GM10847 (cell line): ENCODE data around the gene MMS22L.

Source experiments
- POLR2A ChIP-seq: IDR thresholded peaks from 2 replicates; pipeline ENCODE4 v1.6.1; 2011; ENCODE audit not compliant: insufficient read length; ENCODE audit errors: extremely low read depth

Gene MMS22L

DNA sequence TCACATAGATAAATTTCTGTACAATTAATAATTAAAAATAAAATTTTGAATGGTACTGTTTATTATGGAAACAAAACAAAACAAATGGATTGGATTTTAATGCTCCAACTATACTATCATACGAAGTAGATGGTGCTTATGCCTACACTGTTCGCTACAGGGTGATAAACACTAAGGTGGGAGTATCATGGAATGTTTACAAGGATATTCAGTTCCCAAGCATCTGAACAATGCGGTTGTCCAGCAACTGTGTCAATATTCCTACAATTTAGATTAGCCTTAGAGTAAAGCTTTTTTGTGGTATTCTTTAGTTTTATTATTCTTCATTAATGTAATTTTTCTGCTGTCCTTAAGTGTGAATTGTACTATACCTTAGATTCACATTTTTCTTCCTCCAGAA, 105.1 kb downstream of the MMS22L start:
- no peak for TF ChIP-seq POLR2A

DNA sequence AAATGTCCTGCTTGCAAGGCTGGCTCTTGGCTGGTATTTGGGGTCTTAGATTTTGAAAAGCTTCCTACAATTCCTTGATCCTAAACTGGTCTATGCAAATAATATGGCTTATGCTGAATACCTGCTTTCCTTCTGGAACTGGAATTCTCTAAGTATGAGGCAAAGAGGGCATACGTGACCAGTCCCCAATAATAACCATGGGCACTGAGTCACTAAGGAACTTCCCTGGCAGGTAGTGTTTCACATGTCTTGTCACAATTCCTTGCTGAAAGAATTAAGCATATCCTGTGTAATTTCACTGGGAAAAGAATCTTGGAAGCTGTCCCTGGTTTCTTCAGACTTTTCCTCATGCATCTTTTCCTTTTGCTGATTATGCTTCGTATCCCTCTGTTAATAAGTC, 106.5 kb downstream of the MMS22L start:
- no peak for TF ChIP-seq POLR2A

DNA sequence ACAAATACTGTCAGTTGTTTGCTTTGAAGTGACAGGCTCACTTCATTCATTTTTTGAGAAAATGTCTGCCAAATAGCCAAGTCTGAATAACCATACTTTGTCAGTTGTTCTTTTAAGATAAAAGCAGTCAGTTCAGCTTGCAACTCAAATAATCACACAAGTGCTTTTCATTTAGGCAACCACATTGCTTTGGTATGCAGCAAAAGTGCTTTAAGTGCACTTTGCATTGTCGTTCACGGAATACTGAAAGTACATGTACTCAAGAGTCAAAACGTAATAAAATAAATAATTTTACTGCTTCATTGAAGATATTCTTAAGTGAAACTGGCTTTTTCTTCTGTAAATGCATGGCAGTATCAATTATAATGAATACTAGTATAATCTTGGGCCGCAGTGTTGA, 107.2 kb downstream of the MMS22L start:
- no peak for TF ChIP-seq POLR2A

DNA sequence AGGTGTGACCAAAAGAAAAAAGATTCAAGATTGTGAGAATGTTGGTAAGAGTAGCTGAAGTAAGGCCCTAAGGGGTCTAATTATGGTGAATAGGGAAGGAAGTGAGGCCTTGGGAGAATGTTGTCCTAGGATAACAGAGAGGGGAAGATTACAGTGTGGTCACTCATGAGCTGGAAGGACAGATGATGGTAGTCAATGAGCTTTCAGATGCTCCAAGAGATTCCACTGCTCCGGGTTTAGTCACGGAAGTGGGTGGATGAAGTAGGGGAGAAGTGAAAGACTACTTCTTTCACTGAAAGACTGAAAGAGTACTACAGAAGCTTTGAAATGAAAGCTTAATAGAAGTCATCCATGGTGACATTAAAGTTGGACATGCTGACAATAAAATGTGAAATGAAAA, 108.5 kb downstream of the MMS22L start:
- TF ChIP-seq POLR2A = no peak

DNA sequence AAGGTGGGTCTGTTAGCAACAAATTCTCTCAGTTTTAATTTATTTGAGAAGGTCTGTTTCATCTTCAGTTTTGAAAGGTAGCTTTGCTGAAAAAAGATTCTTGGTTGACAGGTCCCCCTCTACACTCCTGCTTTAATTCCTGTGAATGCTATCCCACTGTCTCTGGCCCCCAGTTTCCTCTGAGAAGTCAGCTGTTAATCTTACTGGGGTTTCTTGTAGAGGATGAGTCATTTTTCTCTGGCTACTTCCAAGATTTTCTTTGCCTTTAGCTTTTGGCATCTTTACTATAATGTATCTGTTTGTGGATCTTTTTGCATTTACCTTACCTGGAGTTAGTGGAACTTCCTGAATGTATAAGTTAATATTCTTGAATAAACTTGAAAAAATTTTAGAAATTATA, 122.7 kb downstream of the MMS22L start:
- no peak for TF ChIP-seq POLR2A

DNA sequence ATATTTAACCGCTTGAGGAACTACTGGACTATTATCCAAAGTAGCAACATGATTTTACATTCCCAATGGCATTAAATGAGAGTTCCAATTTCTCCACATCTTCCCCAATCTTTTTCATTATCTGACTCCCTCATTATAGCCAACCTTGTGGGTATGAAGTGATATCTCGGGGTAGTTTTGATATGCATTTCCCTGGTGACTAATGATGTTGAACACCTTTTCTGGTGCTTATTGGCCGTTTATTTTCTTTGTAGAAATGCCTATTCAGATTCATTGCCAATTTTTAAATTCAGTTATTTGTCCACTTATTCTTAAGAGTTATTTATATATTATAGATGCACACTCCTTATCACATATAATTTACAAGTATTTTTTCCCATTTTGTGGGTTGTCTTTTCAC, 129.0 kb downstream of the MMS22L start:
- TF ChIP-seq POLR2A = no peak

DNA sequence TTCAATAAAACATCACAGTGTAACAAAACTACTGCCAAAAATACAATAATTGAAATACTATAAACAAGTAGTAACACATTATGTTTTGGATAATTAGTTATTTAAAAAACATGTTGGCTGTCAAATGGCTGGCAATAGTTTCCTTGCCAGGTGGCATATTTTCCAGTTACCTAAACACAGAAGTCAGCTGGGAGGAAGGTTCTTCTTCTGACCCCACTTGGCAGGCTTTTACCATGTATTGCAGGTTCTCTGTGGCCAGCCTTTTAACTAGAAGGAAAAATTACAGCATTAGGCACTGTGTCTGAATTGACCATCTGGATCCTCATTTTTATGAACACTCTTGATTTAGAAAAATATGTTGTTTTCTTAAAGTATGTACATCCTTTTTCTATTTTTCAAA, 131.4 kb downstream of the MMS22L start:
- TF ChIP-seq POLR2A = no peak

DNA sequence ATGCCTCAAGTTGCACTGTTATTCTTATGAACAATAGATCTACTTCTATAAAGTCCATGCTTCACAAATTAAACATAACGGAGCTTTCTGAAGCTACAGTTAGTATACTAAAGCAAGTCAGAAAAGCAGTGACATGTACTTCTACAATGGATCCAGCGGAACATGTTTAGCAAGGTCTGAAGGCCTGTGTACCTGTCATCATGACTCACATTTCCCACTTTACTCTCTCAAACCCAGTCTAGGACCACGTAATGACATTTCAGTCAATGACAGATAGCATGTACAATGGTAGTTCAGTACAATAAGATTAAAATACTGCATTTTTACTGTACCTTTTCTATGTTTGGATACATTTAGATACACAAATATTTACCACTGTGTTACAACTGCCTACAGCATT, 132.1 kb downstream of the MMS22L start:
- no peak for TF ChIP-seq POLR2A

DNA sequence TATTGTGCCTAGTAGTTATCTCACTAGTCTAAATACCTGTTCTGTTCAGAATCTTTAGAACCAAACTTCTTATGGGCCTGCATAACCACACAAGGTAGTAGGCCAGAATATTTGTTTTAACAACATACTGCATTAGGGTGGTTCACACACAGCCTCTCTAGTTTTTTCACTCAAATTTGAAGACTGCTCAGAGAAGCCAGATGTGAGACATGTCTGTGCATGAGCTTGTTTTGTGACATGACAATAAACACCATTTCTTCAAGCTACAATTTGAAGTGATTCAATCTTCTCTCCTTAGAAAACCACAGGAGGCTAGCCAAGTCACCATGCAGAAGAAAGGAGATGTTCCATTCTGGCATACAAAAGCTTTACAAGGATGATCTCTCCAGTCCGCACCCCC, 135.6 kb downstream of the MMS22L start:
- TF ChIP-seq POLR2A = no peak

DNA sequence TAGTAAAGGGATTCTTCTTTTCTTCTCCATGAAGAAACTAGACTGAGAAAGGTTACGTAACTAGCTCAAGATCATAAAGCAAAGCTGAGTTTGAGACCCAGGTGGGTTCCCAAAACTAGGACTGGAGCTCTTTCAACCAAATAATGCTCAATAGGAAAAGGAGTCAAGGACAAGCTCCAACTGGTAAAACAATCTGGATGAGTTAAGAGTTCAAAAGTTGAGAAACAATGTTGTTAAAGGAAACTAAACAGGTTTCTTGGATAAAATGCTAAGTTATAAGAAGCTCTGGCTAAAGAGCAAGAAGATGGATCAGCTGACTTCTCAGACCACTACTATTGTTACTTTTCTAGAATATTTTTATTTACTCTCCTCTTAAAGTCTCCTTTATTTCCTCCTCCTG, 137.3 kb downstream of the MMS22L start:
- TF ChIP-seq POLR2A = no peak

DNA sequence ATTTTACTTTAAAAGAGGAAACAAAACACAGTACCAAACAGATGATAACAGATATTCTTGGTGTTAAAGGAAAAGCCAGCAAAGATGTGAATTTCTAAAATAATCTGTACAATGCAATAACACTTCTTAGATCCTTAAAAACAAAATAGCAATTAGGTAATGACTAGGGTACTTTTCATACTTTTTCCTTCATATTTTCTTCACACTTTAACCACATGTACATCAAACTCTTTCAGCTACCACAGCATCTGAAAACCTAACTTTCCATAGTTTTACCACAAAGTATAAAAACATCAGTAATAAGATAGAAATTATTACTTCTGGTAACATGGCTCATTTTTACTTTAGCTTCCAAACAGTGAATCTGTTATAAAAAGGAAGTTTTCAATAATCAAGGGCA, 141.3 kb downstream of the MMS22L start:
- TF ChIP-seq POLR2A = no peak

DNA sequence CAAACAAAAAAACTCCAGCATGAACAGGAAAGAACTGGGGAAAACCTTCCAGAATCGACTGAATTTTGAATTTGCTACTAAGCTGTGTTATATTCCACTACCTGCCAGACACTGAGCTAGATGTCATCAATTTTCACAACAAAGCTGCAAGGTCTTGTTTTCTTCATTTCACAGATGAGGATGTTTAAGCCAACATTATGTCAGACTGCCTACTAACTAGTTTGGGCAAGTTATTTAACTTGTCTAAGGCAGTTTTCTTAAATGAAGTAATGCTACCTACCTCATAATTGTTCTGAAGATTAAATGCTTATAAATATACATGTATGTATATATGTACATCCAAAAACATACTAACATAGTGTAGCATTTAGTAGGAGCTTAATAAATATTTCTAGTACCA, 144.4 kb downstream of the MMS22L start:
- no peak for TF ChIP-seq POLR2A

DNA sequence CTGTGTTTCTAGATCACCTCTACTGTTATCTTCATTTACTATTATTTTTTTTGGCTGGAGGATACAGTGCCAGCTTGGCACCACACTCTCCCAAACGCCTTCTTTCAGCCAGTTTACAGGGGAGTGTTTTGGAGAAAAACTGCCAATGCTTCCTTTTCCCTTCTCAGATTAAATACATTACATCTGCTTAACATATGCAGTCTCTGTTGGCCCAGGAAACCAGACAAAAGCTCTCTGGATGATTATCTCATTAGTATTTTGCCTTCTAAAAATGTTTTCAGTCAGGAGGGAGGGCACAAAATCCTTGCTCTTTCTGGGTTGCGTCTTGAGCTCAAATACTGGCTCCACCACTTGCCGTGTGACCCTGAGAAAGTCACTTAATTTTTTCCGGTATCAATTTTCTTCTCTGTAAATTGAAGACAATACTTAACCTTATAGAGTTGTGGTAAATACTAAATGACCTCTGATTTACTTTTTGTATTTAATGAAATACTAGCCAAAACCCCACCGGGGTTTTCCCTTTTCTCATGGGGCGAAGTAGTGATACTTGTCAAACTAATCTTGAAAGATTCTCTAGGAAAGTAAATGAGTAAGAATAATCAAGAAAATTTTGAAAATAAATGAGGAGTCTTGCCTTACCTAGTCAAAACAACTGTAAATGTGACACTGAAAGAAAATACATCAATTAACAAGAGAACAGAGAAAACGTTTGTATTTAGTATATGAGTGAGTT, 146.2 kb downstream of the MMS22L start:
- no peak for TF ChIP-seq POLR2A

DNA sequence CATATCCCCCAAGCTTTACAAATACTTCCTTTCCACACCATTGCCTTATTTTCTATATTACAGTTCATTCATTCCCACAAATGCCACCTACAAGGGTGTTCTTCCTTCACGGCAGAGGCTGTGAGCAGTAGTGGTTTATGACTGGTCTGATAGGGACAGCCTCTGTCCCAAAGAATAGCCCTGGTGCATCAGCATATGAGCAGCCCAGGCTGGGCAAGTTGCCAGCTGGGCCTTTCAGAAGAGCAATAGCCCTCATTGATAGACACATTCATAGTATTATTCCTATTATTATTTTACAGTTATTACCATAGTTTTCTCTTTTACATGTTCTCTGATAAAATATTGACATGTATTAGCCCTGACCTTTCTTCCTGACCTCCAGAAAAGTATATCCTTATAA, 149.9 kb downstream of the MMS22L start:
- no peak for TF ChIP-seq POLR2A

DNA sequence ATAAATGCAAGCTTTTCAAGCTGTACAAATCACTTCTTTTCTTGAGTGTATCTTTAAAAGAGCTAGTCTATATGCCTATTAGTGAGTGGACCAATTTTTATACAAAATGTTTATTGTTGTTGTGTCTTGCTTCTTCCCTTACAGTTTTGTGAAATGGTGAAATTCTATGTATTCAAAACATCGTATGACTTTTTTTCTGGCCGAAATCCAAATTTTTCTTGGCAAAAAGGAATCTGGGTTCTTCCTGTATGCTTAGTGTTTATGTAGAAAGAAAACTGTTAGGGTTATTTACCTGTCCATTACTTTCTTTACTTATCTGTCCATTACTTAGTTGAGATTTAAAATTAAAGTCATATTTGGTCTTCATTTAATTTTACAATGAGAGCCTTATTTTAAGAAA, 153.9 kb downstream of the MMS22L start:
- no peak for TF ChIP-seq POLR2A

DNA sequence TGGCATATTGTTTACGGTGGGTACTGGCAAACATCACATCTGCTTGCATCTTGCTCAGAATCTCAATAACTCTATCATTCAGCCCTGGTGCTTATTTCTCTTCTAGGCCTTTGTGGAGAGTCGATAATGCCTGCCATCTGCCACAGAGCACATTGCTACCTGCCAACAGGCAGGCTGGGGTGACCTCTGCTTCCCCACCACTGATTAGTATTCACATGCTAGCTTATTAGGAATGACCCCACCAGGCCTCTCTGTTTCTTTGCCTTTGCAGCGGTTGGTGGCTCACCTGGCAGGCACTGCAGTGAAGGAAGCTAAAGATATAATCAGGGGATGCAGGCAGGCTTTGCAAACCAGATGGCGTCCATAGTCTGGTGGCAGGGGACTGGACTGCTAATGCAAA, 154.5 kb downstream of the MMS22L start:
- TF ChIP-seq POLR2A = no peak

DNA sequence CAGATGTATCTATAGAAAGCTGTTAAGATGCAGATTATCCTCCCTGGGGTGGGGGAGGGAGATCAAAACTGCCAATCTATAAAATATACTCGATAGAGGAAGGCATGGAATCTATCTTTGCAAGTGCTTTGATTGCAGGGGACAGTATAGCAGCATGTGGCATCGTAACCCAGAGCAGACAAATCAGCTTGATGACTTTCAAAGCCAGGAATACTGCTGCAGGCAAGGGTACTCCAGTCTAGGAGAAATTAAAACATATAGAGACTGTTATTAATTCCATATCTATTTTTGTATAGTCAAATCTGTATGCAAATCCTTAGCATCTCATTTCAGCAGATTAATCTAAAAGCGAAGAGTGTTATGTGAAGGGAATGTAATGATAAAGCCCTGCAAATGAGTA, 159.4 kb downstream of the MMS22L start:
- no peak for TF ChIP-seq POLR2A
